ENCODE results near the gene KCNG4. TPM values are rescaled to one million over a fixed set of nuclear protein-coding genes. Genes with fewer than 3 reads are reported as not detected.

Gene KCNG4
- polyA plus RNA-seq, 1 experiment: not detected

GRCh38 chr16:84233748-84234147 lies 6.1 kb downstream of the KCNG4 start:
- no peak for TF ChIP-seq CTCF (IDR thresholded peaks at IDR 0.05; ENCODE audit: low read depth, low read length)
- ChIA-PET CTCF (interaction anchor here (0.6 kb wide), 2 partner anchors 35 to 178 kb away, joined by 3 to 5 read pairs; no protein-coding TSS in a partner anchor), POLR2A (no interaction called here)
- DNase-seq (ENCODE audit: low read depth, low spot score): no peak
- Histone ChIP-seq H3K4me3 (ENCODE audit: low read depth, low read length) (no peak overlapping the region), H3K9me3 (ENCODE audit: control insufficient read depth, insufficient read depth, low read length) (no peaks in the 10 kb centered on the region; the same call in 1 of the 2 replicates), H3K27me3 (ENCODE audit: control insufficient read depth, insufficient read depth, low read length) (peaks cover 12% of the 10 kb centered on the region), H3K27ac (ENCODE audit: low read depth, low read length) (no peak overlapping the region)

- Histone ChIP-seq H3K27me3 (ENCODE audit: control insufficient read depth, insufficient read depth, low read length) (peaks cover 10% of the 10 kb centered on the region), H3K9me3 (ENCODE audit: control insufficient read depth, insufficient read depth, low read length) (no peaks in the 10 kb centered on the region; the same call in 1 of the 2 replicates), H3K4me3 (ENCODE audit: low read depth, low read length) (no peak overlapping the region), H3K27ac (ENCODE audit: low read depth, low read length) (no peak overlapping the region)
- DNase-seq (ENCODE audit: low read depth, low spot score): no peak
- TF ChIP-seq CTCF (IDR thresholded peaks at IDR 0.05; ENCODE audit: low read depth, low read length): no peak
- CTCF ChIA-PET: interaction anchor here (0.6 to 0.7 kb wide), 2 partner anchors 46 to 179 kb away, joined by 3 to 5 read pairs; no protein-coding TSS in a partner anchor
- POLR2A ChIA-PET: no interaction called here
Measured at GRCh38 chr16:84232969-84233368, 6.8 kb downstream of the KCNG4 start.

- CTCF ChIA-PET: no interaction called here
- no peak for DNase-seq (ENCODE audit: low read depth, low spot score)
- H3K9me3 ChIP-seq (ENCODE audit: control insufficient read depth, insufficient read depth, low read length): no peaks in the 10 kb centered on the region; the same call in 1 of the 2 replicates
- POLR2A ChIA-PET: interaction anchor here (0.7 kb wide), 1 partner anchor 14 kb away, joined by 5 read pairs; no protein-coding TSS in a partner anchor
- no peak overlapping the region for H3K4me3 ChIP-seq (ENCODE audit: low read depth, low read length)
- no peak overlapping the region for H3K27ac ChIP-seq (ENCODE audit: low read depth, low read length)
- no peak for TF ChIP-seq CTCF (IDR thresholded peaks at IDR 0.05; ENCODE audit: low read depth, low read length)
- peaks cover 9% of the 10 kb centered on the region for H3K27me3 ChIP-seq (ENCODE audit: control insufficient read depth, insufficient read depth, low read length)
Measured at GRCh38 chr16:84232060-84232459, 7.8 kb downstream of the KCNG4 start.

- DNase-seq (ENCODE audit: low read depth, low spot score): no peak
- Histone ChIP-seq H3K27ac (ENCODE audit: low read depth, low read length) (no peak overlapping the region), H3K27me3 (ENCODE audit: control insufficient read depth, insufficient read depth, low read length) (peaks cover 2% of the 10 kb centered on the region), H3K9me3 (ENCODE audit: control insufficient read depth, insufficient read depth, low read length) (no peaks in the 10 kb centered on the region; the same call in 1 of the 2 replicates), H3K4me3 (ENCODE audit: low read depth, low read length) (no peak overlapping the region)
- POLR2A ChIA-PET: interaction anchor here (0.6 kb wide), 1 partner anchor 25 kb away, joined by 3 read pairs; no protein-coding TSS in a partner anchor
- CTCF ChIA-PET: interaction anchor here (2.8 kb wide), 1 partner anchor 42 kb away, joined by 13 read pairs; the partner anchor contains the start of gene TAF1C
- TF ChIP-seq CTCF (IDR thresholded peaks at IDR 0.05; ENCODE audit: low read depth, low read length): no peak
Measured at GRCh38 chr16:84229471-84229870, 10.3 kb downstream of the KCNG4 start.

GRCh38 chr16:84228256-84228838 lies 11.5 kb downstream of the KCNG4 start:
- TF ChIP-seq CTCF (IDR thresholded peaks at IDR 0.05; ENCODE audit: low read depth, low read length): no peak
- ChIA-PET POLR2A (interaction anchor here (0.6 kb wide), 1 partner anchor 32 kb away, joined by 4 read pairs; no protein-coding TSS in a partner anchor), CTCF (interaction anchor here (0.6 to 2.8 kb wide), 4 partner anchors 41 to 742 kb away, joined by 3 to 13 read pairs (median 4); partner anchors contain the start of gene TAF1C)
- DNase-seq (ENCODE audit: low read depth, low spot score): peak; percentile 66
- Histone ChIP-seq H3K4me3 (ENCODE audit: low read depth, low read length) (no peak overlapping the region), H3K27me3 (ENCODE audit: control insufficient read depth, insufficient read depth, low read length) (peaks cover 2% of the 10 kb centered on the region), H3K9me3 (ENCODE audit: control insufficient read depth, insufficient read depth, low read length) (no peaks in the 10 kb centered on the region; the same call in 1 of the 2 replicates), H3K27ac (ENCODE audit: low read depth, low read length) (peak overlapping the region; percentile 47)
